WTC11 (cell line): ENCODE measurements around the gene IDH3G. TPM values are rescaled to one million over a fixed set of nuclear protein-coding genes. Genes with fewer than 3 reads are reported as not detected.
A peak's percentile ranks its signal among the peaks of the same experiment; 100 is the strongest.

Experiments
- ATAC-seq: fragments of 200-7000 bp; cut with Tn5 transposase; 2 replicates; pipeline ENCODE4 v1.10.0; 2021; ENCODE audit warnings: mild to moderate bottlenecking, moderate library complexity
- CTCF ChIA-PET: fragments of 300-600 bp; sonication (Branson Sonifier 250); formaldehyde crosslinking; loops from one replicate; lab custom pipeline; 2021; ENCODE audit warnings: antibody characterized with exemption; lab: Charles Lee
- POLR2A ChIA-PET: fragments of 350-600 bp; sonication (Branson Sonifier 250); formaldehyde crosslinking; loops from one replicate; lab custom pipeline; 2021; ENCODE audit warnings: antibody characterized with exemption; lab: Charles Lee
- DNase-seq: peaks from one replicate; pipeline ENCODE4 v3.0.0; 2021; ENCODE audit warnings: low spot score
- H3K27ac Mint-ChIP-seq: 2 replicates; pipeline ENCODE4 v1.8.0; 2021; ENCODE audit warnings: mixed read lengths
- H3K27me3 Mint-ChIP-seq: 2 replicates; pipeline ENCODE4 v1.8.0; 2021; ENCODE audit warnings: low read depth, mild to moderate bottlenecking, moderate library complexity, mixed read lengths
- H3K36me3 Mint-ChIP-seq: 2 replicates; pipeline ENCODE4 v1.8.0; 2021; ENCODE audit warnings: mixed read lengths
- H3K4me1 Mint-ChIP-seq: 2 replicates; pipeline ENCODE4 v1.8.0; 2022; ENCODE audit warnings: mixed read lengths
- H3K4me3 Mint-ChIP-seq: 2 replicates; pipeline ENCODE4 v1.8.0; 2021; ENCODE audit warnings: mild to moderate bottlenecking, moderate library complexity, mixed read lengths
- H3K9me3 Mint-ChIP-seq: 2 replicates; pipeline ENCODE4 v1.8.0; 2021; ENCODE audit warnings: mixed read lengths
- AFF4 ChIP-seq: sonication (generic); formaldehyde crosslinking; IDR thresholded peaks from 2 replicates; pipeline ENCODE4 v1.8.1; 2023; ENCODE audit warnings: mild to moderate bottlenecking, missing genetic modification reagents, borderline replicate concordance
- ARID4B ChIP-seq: sonication (generic); formaldehyde crosslinking; IDR thresholded peaks from 2 replicates; pipeline ENCODE4 v1.8.0; 2023; ENCODE audit warnings: missing genetic modification reagents, mild to moderate bottlenecking, borderline replicate concordance
- FOXP1 ChIP-seq: sonication (generic); formaldehyde crosslinking; IDR thresholded peaks from 2 replicates; pipeline ENCODE4 v1.8.0; 2022; ENCODE audit warnings: missing genetic modification reagents, mild to moderate bottlenecking, moderate library complexity, borderline replicate concordance
- FOXP4 ChIP-seq: sonication (generic); formaldehyde crosslinking; IDR thresholded peaks from 2 replicates; pipeline ENCODE4 v1.8.0; 2022; ENCODE audit warnings: mild to moderate bottlenecking, missing genetic modification reagents
- MLX ChIP-seq: sonication (generic); formaldehyde crosslinking; IDR thresholded peaks from 2 replicates; pipeline ENCODE4 v1.8.1; 2023; ENCODE audit warnings: mild to moderate bottlenecking, missing genetic modification reagents, moderate library complexity
- NR1H2 ChIP-seq: sonication (generic); formaldehyde crosslinking; IDR thresholded peaks from 2 replicates; pipeline ENCODE4 v1.9.0; 2021; ENCODE audit warnings: mild to moderate bottlenecking, moderate library complexity, missing genetic modification reagents
- OVOL2 ChIP-seq: fragments of 250-450 bp; sonication (Bioruptor Pico); IDR thresholded peaks from 2 replicates; pipeline ENCODE4 v1.9.0; 2021; ENCODE audit warnings: mild to moderate bottlenecking, borderline replicate concordance
- ZMAT4 ChIP-seq: fragments of 250-450 bp; sonication (Bioruptor Pico); IDR thresholded peaks from 2 replicates; pipeline ENCODE4 v1.9.0; 2021; ENCODE audit warnings: mild to moderate bottlenecking
- ZNF423 ChIP-seq: fragments of 250-450 bp; sonication (Bioruptor Pico); IDR thresholded peaks from 2 replicates; pipeline ENCODE4 v2.1.2; 2022; ENCODE audit warnings: mild to moderate bottlenecking, moderate library complexity
- total RNA-seq: library from RNA; stranded (reverse); gene quantifications from 3 replicates; pipeline ENCODE4 v1.2.3, GENCODE V29; 2021
- TF ChIP-seq, protein P1 (sequence below): sonication (generic); formaldehyde crosslinking; IDR thresholded peaks from 2 replicates; pipeline ENCODE4 v1.8.0; 2022; ENCODE audit warnings: missing genetic modification reagents
- TF ChIP-seq, protein P2 (sequence below): fragments of 250-450 bp; sonication (Bioruptor Pico); IDR thresholded peaks from 2 replicates; pipeline ENCODE4 v1.8.0; 2021; ENCODE audit warnings: mild to moderate bottlenecking

Gene IDH3G
- total RNA-seq, 1 experiment from 2014 or later = 52.4 TPM

- Mint-ChIP-seq H3K4me3 (peak overlapping the region; percentile 6; the same call in 1 of the 2 replicates), H3K27ac (peak overlapping the region; percentile 93), H3K4me1 (peaks cover 63% of the 10 kb centered on the region), H3K9me3 (no peaks in the 10 kb centered on the region), H3K36me3 (peaks cover 9% of the 10 kb centered on the region; the same call in 1 of the 2 replicates), H3K27me3 (no peaks in the 10 kb centered on the region)
- TF ChIP-seq, protein P1, sequence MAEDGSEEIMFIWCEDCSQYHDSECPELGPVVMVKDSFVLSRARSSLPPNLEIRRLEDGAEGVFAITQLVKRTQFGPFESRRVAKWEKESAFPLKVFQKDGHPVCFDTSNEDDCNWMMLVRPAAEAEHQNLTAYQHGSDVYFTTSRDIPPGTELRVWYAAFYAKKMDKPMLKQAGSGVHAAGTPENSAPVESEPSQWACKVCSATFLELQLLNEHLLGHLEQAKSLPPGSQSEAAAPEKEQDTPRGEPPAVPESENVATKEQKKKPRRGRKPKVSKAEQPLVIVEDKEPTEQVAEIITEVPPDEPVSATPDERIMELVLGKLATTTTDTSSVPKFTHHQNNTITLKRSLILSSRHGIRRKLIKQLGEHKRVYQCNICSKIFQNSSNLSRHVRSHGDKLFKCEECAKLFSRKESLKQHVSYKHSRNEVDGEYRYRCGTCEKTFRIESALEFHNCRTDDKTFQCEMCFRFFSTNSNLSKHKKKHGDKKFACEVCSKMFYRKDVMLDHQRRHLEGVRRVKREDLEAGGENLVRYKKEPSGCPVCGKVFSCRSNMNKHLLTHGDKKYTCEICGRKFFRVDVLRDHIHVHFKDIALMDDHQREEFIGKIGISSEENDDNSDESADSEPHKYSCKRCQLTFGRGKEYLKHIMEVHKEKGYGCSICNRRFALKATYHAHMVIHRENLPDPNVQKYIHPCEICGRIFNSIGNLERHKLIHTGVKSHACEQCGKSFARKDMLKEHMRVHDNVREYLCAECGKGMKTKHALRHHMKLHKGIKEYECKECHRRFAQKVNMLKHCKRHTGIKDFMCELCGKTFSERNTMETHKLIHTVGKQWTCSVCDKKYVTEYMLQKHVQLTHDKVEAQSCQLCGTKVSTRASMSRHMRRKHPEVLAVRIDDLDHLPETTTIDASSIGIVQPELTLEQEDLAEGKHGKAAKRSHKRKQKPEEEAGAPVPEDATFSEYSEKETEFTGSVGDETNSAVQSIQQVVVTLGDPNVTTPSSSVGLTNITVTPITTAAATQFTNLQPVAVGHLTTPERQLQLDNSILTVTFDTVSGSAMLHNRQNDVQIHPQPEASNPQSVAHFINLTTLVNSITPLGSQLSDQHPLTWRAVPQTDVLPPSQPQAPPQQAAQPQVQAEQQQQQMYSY (CRISPR knock-in tag) = no peak
- no peak for TF ChIP-seq NR1H2 (CRISPR knock-in tag)
- CTCF ChIA-PET = no interaction called here
- DNase-seq (no peak), ATAC-seq (no peak)
- POLR2A ChIA-PET = no interaction called here
Observed at GRCh38 chrX:153825042-153825441, 30.9 kb upstream of the IDH3G start.

DNA sequence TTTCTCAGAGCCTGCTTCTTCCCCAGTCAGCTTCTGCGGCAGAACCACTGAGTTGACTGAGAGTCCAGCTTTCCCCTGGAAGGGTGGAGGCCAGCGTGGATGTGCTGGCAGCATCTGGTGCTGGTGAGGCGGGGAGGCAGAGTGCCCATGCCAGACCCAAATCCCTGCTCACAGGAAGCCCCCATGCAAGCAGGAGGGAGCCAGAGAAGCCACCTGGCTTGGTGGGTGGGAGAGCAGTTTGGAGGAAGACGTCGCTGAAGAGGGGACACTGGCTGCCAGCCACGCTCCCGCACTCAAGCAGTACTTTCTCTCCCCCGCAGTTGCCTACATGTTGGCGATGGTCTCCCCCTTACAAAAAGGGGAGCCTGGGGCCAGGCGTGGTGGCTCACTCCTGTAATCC is 30.2 kb upstream of the IDH3G start:
- ChIA-PET POLR2A (no interaction called here), CTCF (no interaction called here)
- ATAC-seq (no peak), DNase-seq (no peak)
- Mint-ChIP-seq H3K4me1 (peaks cover 68% of the 10 kb centered on the region), H3K9me3 (no peaks in the 10 kb centered on the region), H3K36me3 (peaks cover 9% of the 10 kb centered on the region; the same call in 1 of the 2 replicates), H3K27me3 (no peaks in the 10 kb centered on the region), H3K27ac (peak overlapping the region; percentile 93), H3K4me3 (no peak overlapping the region)
- no peak for TF ChIP-seq ZNF423 (CRISPR knock-in tag)
- TF ChIP-seq ARID4B = no peak
- TF ChIP-seq OVOL2 (CRISPR knock-in tag) = no peak
- TF ChIP-seq FOXP1 (CRISPR knock-in tag) = no peak
- TF ChIP-seq ZMAT4 (CRISPR knock-in tag) = no peak
- TF ChIP-seq MLX (CRISPR knock-in tag) = no peak
- TF ChIP-seq FOXP4 (CRISPR knock-in tag) = no peak

DNA sequence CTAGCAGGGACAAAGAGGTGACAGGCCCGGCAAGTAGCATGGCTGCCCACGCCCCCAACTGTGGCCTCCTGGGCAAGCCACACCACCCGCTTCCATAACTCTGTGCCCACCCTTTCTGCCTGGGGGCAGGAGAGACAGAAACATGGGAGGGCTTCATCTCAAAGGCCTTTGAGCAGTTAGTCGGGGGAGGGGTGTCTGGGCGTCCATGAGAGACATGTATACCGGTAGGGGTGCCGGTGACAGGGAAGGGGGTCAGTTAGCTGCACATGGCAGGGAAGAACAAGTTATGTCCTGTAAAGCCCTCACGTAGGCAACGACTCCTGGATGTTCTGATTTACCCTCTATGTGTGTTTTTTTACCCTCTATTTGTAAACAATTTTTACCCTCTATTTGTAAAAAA is 26.9 kb upstream of the IDH3G start:
- H3K4me3 Mint-ChIP-seq = no peak overlapping the region
- ATAC-seq (no peak), DNase-seq (no peak)
- peaks cover 66% of the 10 kb centered on the region for H3K4me1 Mint-ChIP-seq
- 0 out of 2 replicates have a peak, but pooled peaks cover 2% of the 10 kb centered on the region for H3K36me3 Mint-ChIP-seq
- no peaks in the 10 kb centered on the region for H3K9me3 Mint-ChIP-seq
- CTCF ChIA-PET = interaction anchor here (0.8 to 1.1 kb wide), 3 partner anchors 17 to 86 kb away, joined by 3 to 4 read pairs (median 4); partner anchors contain the start of genes IDH3G and SSR4
- POLR2A ChIA-PET = no interaction called here
- H3K27ac Mint-ChIP-seq = peak overlapping the region; percentile 82
- H3K27me3 Mint-ChIP-seq = no peaks in the 10 kb centered on the region
- TF ChIP-seq FOXP4 (CRISPR knock-in tag) (no peak), AFF4 (CRISPR knock-in tag) (no peak)
- TF ChIP-seq, protein P2, sequence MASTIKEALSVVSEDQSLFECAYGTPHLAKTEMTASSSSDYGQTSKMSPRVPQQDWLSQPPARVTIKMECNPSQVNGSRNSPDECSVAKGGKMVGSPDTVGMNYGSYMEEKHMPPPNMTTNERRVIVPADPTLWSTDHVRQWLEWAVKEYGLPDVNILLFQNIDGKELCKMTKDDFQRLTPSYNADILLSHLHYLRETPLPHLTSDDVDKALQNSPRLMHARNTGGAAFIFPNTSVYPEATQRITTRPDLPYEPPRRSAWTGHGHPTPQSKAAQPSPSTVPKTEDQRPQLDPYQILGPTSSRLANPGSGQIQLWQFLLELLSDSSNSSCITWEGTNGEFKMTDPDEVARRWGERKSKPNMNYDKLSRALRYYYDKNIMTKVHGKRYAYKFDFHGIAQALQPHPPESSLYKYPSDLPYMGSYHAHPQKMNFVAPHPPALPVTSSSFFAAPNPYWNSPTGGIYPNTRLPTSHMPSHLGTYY (CRISPR knock-in tag) = no peak
